Measurements from ENCODE around the gene RNF26. TPM values are rescaled to one million over a fixed set of nuclear protein-coding genes. Genes with fewer than 3 reads are reported as not detected.

RNF26 gene
- total RNA-seq, 1 donor from 2014 or later: 16.8 TPM

- no peaks in the 10 kb centered on the region for H3K9me3 ChIP-seq
- no peak for TF ChIP-seq CTCF (IDR thresholded peaks at IDR 0.05)
- H3K27me3 ChIP-seq: no peaks in the 10 kb centered on the region
- no peak overlapping the region for H3K27ac ChIP-seq
- H3K4me1 ChIP-seq: no peaks in the 10 kb centered on the region
- no peak for DNase-seq (ENCODE audit: low spot score in 2 of 2)
- no peak overlapping the region for H3K4me3 ChIP-seq
- intact Hi-C loops (cut with DNase I): loop anchor here (10.0 kb wide), 1 partner anchor 374 kb away; the partner anchor contains the start of gene NECTIN1
- H3K36me3 ChIP-seq: no peaks in the 10 kb centered on the region
These were observed 16.0 kb downstream of the RNF26 start for GRCh38 chr11:119350302-119350701.

- no peak for TF ChIP-seq CTCF (IDR thresholded peaks at IDR 0.05)
- no peaks in the 10 kb centered on the region for H3K9me3 ChIP-seq
- H3K27ac ChIP-seq: no peak overlapping the region
- no peaks in the 10 kb centered on the region for H3K36me3 ChIP-seq
- intact Hi-C loops (cut with DNase I): loop anchor here (10.0 kb wide), 1 partner anchor 374 kb away; the partner anchor contains the start of gene NECTIN1
- H3K4me3 ChIP-seq: no peak overlapping the region
- no peak for DNase-seq (ENCODE audit: low spot score in 2 of 2)
- no peaks in the 10 kb centered on the region for H3K4me1 ChIP-seq
- no peaks in the 10 kb centered on the region for H3K27me3 ChIP-seq
These were observed 16.9 kb downstream of the RNF26 start for GRCh38 chr11:119351232-119351631.

GRCh38 chr11:119352857-119353260 is 18.5 kb downstream of the RNF26 start:
- intact Hi-C loops (cut with DNase I): loop anchor here (10.0 kb wide), 1 partner anchor 372 kb away; the partner anchor contains the start of gene NECTIN1
- no peaks in the 10 kb centered on the region for H3K36me3 ChIP-seq
- H3K27me3 ChIP-seq: no peaks in the 10 kb centered on the region
- H3K9me3 ChIP-seq: no peaks in the 10 kb centered on the region
- no peak overlapping the region for H3K4me3 ChIP-seq
- no peaks in the 10 kb centered on the region for H3K4me1 ChIP-seq
- TF ChIP-seq CTCF (IDR thresholded peaks at IDR 0.05): no peak
- DNase-seq (ENCODE audit: low spot score in 2 of 2): no peak
- no peak overlapping the region for H3K27ac ChIP-seq

- no peak for DNase-seq (ENCODE audit: low spot score in 2 of 2)
- Histone ChIP-seq H3K9me3 (no peaks in the 10 kb centered on the region), H3K27me3 (no peaks in the 10 kb centered on the region), H3K4me3 (no peak overlapping the region), H3K27ac (no peak overlapping the region), H3K4me1 (no peaks in the 10 kb centered on the region), H3K36me3 (no peaks in the 10 kb centered on the region)
- no peak for TF ChIP-seq CTCF (IDR thresholded peaks at IDR 0.05)
- intact Hi-C loops (cut with DNase I): loop anchor here (10.0 kb wide), 1 partner anchor 370 kb away; the partner anchor contains the start of gene NECTIN1
These were observed 20.9 kb downstream of the RNF26 start for GRCh38 chr11:119355091-119355843.

GRCh38 chr11:119356349-119357031 is 22.2 kb downstream of the RNF26 start:
- no peaks in the 10 kb centered on the region for H3K27me3 ChIP-seq
- TF ChIP-seq CTCF (IDR thresholded peaks at IDR 0.05): peak; percentile 85 to 87 (median 85)
- H3K9me3 ChIP-seq: no peaks in the 10 kb centered on the region
- DNase-seq (ENCODE audit: low spot score in 2 of 2): peak in 1 of 2 donors; percentile 89
- no peak overlapping the region for H3K27ac ChIP-seq
- H3K36me3 ChIP-seq: no peaks in the 10 kb centered on the region
- H3K4me1 ChIP-seq: peaks cover 0 to 6% of the 10 kb centered on the region in 2 donors
- intact Hi-C loops (cut with DNase I): loop anchor here (1.0 to 10.0 kb wide), 4 partner anchors 18 to 368 kb away; partner anchors contain the start of genes NECTIN1 and USP2
- H3K4me3 ChIP-seq: peak overlapping the region; percentile 42 to 71

Measured in ascending aorta (tissue), 2 donors.